ENCODE results near the gene NGRN.

DNA sequence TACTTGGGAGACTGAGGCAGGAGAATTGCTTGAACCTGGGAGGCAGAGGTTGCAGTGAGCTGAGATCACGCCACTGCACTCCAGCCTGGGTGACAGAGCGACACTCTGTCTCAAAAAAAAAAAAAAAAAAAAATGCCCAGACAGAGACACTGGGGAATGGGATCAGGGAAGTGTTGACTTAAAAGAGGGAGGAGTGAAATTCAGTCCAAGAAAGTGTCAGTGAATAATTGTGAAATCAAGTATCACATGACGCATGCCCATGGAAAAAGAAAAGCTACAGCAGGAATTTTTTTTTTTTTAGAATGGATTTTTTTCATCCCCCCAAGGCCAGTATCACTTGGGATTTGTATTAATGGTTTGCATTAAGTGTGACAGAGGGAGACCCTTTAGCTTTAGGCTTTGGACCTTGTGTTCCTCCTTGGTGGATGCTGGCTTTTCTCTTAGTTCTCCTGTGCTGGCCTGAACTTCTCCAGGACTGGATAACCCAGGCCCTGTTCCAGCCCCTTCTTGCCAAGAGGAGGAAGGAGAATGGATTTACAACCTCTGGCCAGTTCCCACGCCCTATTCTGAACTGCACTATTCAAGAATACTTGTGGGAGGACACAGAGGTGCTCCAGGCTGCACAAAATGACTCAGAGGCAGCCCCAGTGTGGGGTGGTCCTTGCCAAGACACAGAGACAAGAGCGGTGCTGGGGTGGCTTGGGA, 50.0 kb downstream of the NGRN start:
- TF ChIP-seq POLR2A (IDR thresholded peaks at IDR 0.05; ENCODE audit: low read depth, low read length) (no peak), POLR2AphosphoS5 (IDR thresholded peaks at IDR 0.05; ENCODE audit: low read depth, low read length) (no peak), TAF1 (IDR thresholded peaks at IDR 0.05; ENCODE audit: borderline replicate concordance, low read depth, low read length) (no peak)

Measured in GM12892 (cell line).